ENCODE results near the gene IGF2BP1. TPM values are rescaled to one million over a fixed set of nuclear protein-coding genes. Genes with fewer than 3 reads are reported as not detected.

The IGF2BP1 gene
- total RNA-seq, 2 experiments from 2014 or later = not detected

DNA sequence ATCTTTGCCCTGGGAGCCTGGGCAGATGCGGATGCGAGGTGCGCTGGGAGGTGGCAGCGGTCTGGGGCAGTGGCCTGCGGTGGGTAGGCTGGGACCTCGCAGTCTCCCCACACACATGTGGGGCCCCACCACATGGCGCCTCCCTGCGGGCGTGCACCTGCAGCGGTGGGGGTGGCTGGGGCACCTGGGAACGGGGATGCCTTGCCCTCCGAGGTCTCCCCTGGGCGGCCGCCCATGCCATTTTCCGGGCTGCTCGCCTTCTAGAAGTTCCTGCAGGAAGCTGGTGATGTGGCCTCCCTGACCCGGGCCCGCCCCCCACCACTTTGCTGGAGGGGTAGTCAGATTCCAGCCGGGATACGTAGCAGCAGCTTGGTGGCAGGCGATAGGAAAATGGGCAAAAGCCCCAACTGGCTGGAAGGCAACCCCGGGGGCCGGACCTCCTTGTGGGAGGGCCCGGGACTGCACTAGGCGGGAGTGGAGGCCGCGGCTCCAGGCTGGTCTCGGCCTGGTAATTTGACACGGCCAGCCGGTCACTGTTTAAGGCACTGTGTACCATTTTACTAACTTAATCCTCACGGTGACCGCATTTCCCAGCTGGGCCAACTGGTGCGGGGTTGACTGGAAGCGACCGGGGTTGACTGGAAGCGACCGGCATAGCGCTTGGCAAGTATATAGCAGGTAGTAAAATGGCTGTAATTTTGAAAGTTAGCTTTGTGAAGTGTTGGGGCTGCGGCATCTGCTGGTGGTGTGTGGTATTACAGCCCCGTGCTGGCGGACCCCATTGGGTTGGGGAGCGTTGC is 38.5 kb downstream of the IGF2BP1 start:
- DNase-seq = peak in 7 of 14 experiments; percentile 11 to 48 (median 18)
- Histone ChIP-seq H3K4me1 (ENCODE audit: insufficient read depth, low read length) (no peaks in the 10 kb centered on the region), H3K9me3 (ENCODE audit: control insufficient read depth in 1 of 2, insufficient read depth in 1 of 2, low read length in 2 of 2) (peaks cover 0 to 9% of the 10 kb centered on the region in 2 experiments), H3K27ac (ENCODE audit: low read depth in 1 of 2, low read length in 2 of 2) (no peak overlapping the region), H3K27me3 (ENCODE audit: control insufficient read depth in 1 of 2, insufficient read depth in 2 of 2, low read length in 2 of 2) (peaks cover 3 to 6% of the 10 kb centered on the region in 2 experiments), H3K36me3 (ENCODE audit: insufficient read depth, low read length) (no peaks in the 10 kb centered on the region), H3K4me3 (ENCODE audit: low read length) (no peak overlapping the region)
- no peak overlapping the region for H3K27ac Mint-ChIP-seq
- no peak for ATAC-seq (ENCODE audit: poor library complexity)
- no peaks in the 10 kb centered on the region for H3K9me3 Mint-ChIP-seq
- no peak overlapping the region for H3K4me3 Mint-ChIP-seq
- TF ChIP-seq, protein P1, sequence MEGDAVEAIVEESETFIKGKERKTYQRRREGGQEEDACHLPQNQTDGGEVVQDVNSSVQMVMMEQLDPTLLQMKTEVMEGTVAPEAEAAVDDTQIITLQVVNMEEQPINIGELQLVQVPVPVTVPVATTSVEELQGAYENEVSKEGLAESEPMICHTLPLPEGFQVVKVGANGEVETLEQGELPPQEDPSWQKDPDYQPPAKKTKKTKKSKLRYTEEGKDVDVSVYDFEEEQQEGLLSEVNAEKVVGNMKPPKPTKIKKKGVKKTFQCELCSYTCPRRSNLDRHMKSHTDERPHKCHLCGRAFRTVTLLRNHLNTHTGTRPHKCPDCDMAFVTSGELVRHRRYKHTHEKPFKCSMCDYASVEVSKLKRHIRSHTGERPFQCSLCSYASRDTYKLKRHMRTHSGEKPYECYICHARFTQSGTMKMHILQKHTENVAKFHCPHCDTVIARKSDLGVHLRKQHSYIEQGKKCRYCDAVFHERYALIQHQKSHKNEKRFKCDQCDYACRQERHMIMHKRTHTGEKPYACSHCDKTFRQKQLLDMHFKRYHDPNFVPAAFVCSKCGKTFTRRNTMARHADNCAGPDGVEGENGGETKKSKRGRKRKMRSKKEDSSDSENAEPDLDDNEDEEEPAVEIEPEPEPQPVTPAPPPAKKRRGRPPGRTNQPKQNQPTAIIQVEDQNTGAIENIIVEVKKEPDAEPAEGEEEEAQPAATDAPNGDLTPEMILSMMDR (IDR thresholded peaks at IDR 0.05) = peak; percentile 56
- H3K4me1 Mint-ChIP-seq (ENCODE audit: low read depth) = peaks cover 6% of the 10 kb centered on the region
- ChIA-PET POLR2A (no interaction called here), CTCF (interaction anchor here (1.1 to 1.6 kb wide), 2 partner anchors 12 to 357 kb away, joined by 3 read pairs; no protein-coding TSS in a partner anchor)
- intact Hi-C loops (cut with DNase I, micrococcal nuclease) = no loop called here
- H3K27me3 Mint-ChIP-seq = peaks cover 33% of the 10 kb centered on the region
- no peaks in the 10 kb centered on the region for H3K36me3 Mint-ChIP-seq (ENCODE audit: low read depth)

DNA sequence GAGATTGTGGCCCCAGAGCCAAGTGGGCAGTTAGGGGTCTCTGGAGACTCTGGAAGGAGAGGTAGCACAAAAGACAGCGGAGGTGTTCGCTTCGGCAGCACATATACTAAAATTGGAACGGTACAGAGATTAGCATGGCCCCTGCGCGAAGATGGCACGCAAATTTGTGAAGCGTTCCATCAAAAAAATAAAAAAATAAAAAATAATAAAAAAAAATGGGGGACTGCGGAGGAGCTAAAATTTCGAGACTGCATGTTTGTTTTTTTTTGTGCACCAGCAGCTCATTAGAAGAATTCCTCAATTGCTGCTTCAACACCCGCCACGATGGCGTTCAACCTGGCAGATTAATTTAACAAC is 39.1 kb downstream of the IGF2BP1 start:
- Mint-ChIP-seq H3K9me3 (no peaks in the 10 kb centered on the region), H3K27me3 (peaks cover 34% of the 10 kb centered on the region), H3K4me3 (no peak overlapping the region), H3K27ac (no peak overlapping the region), H3K4me1 (ENCODE audit: low read depth) (peaks cover 6% of the 10 kb centered on the region), H3K36me3 (ENCODE audit: low read depth) (no peaks in the 10 kb centered on the region)
- peaks cover 0 to 9% of the 10 kb centered on the region in 2 experiments for H3K9me3 ChIP-seq (ENCODE audit: control insufficient read depth in 1 of 2, insufficient read depth in 1 of 2, low read length in 2 of 2)
- DNase-seq = no peak
- intact Hi-C loops (cut with DNase I, micrococcal nuclease) = no loop called here
- H3K4me3 ChIP-seq (ENCODE audit: low read length) = no peak overlapping the region
- no peak for ATAC-seq (ENCODE audit: poor library complexity)
- H3K4me1 ChIP-seq (ENCODE audit: insufficient read depth, low read length) = no peaks in the 10 kb centered on the region
- ChIA-PET POLR2A (no interaction called here), CTCF (interaction anchor here (1.1 to 1.6 kb wide), 2 partner anchors 11 to 357 kb away, joined by 3 read pairs; no protein-coding TSS in a partner anchor)
- no peak overlapping the region for H3K27ac ChIP-seq (ENCODE audit: low read depth in 1 of 2, low read length in 2 of 2)
- H3K27me3 ChIP-seq (ENCODE audit: control insufficient read depth in 1 of 2, insufficient read depth in 2 of 2, low read length in 2 of 2) = peaks cover 3 to 6% of the 10 kb centered on the region in 2 experiments
- TF ChIP-seq, protein P1 (IDR thresholded peaks at IDR 0.05) = no peak
- no peaks in the 10 kb centered on the region for H3K36me3 ChIP-seq (ENCODE audit: insufficient read depth, low read length)

DNA sequence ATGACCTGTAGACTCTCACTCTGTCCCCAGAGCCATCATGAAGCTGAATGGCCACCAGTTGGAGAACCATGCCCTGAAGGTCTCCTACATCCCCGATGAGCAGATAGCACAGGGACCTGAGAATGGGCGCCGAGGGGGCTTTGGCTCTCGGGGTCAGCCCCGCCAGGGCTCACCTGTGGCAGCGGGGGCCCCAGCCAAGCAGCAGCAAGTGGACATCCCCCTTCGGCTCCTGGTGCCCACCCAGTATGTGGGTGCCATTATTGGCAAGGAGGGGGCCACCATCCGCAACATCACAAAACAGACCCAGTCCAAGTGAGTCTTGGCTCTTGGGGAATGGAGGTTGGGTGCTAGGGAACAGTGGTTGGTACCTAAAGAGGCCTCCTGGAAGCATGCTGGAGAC is 41.0 kb downstream of the IGF2BP1 start:
- TF ChIP-seq, protein P1 (IDR thresholded peaks at IDR 0.05) = no peak
- Histone ChIP-seq H3K27ac (ENCODE audit: low read depth in 1 of 2, low read length in 2 of 2) (no peak overlapping the region), H3K9me3 (ENCODE audit: control insufficient read depth in 1 of 2, insufficient read depth in 1 of 2, low read length in 2 of 2) (peaks cover 0 to 9% of the 10 kb centered on the region in 2 experiments), H3K27me3 (ENCODE audit: control insufficient read depth in 1 of 2, insufficient read depth in 2 of 2, low read length in 2 of 2) (peaks cover 3 to 6% of the 10 kb centered on the region in 2 experiments), H3K4me1 (ENCODE audit: insufficient read depth, low read length) (no peaks in the 10 kb centered on the region), H3K36me3 (ENCODE audit: insufficient read depth, low read length) (no peaks in the 10 kb centered on the region), H3K4me3 (ENCODE audit: low read length) (no peak overlapping the region)
- Mint-ChIP-seq H3K9me3 (no peaks in the 10 kb centered on the region), H3K4me1 (ENCODE audit: low read depth) (no peaks in the 10 kb centered on the region), H3K27me3 (peaks cover 36% of the 10 kb centered on the region), H3K27ac (no peak overlapping the region), H3K36me3 (ENCODE audit: low read depth) (no peaks in the 10 kb centered on the region), H3K4me3 (no peak overlapping the region)
- POLR2A ChIA-PET = no interaction called here
- CTCF ChIA-PET = no interaction called here
- DNase-seq (no peak), ATAC-seq (ENCODE audit: poor library complexity) (no peak)
- intact Hi-C loops (cut with DNase I, micrococcal nuclease) = no loop called here
